ENCODE results near the gene PIP4K2C. TPM values are rescaled to one million over a fixed set of nuclear protein-coding genes. Genes with fewer than 3 reads are reported as not detected.

The PIP4K2C gene
- total RNA-seq, 2 experiments from 2014 or later, result 15.1 to 17.3 TPM

- ATAC-seq (ENCODE audit: poor library complexity), result no peak
- Histone ChIP-seq H3K4me3 (ENCODE audit: low read length) (no peak overlapping the region), H3K27ac (ENCODE audit: low read depth in 1 of 2, low read length in 2 of 2) (no peak overlapping the region), H3K4me1 (ENCODE audit: insufficient read depth, low read length) (peaks cover 42% of the 10 kb centered on the region), H3K27me3 (ENCODE audit: control insufficient read depth in 1 of 2, insufficient read depth in 2 of 2, low read length in 2 of 2) (peaks cover 8 to 14% of the 10 kb centered on the region in 2 experiments), H3K9me3 (ENCODE audit: control insufficient read depth in 1 of 2, insufficient read depth in 1 of 2, low read length in 2 of 2) (peaks cover 0 to 3% of the 10 kb centered on the region in 2 experiments), H3K36me3 (ENCODE audit: insufficient read depth, low read length) (no peaks in the 10 kb centered on the region)
- Mint-ChIP-seq H3K9me3 (no peaks in the 10 kb centered on the region), H3K36me3 (ENCODE audit: low read depth) (peaks cover 13% of the 10 kb centered on the region), H3K27me3 (peaks cover 20% of the 10 kb centered on the region), H3K4me3 (peak overlapping the region; percentile 4), H3K4me1 (ENCODE audit: low read depth) (peaks cover 43% of the 10 kb centered on the region), H3K27ac (no peak overlapping the region)
- no peak for TF ChIP-seq CTCF (IDR thresholded peaks at IDR 0.05)
- CTCF ChIA-PET, result interaction anchor here (0.9 to 3.9 kb wide), 3 partner anchors 12 to 25 kb away, joined by 3 to 15 read pairs (median 6); partner anchors contain the start of gene B4GALNT1
- intact Hi-C loops (cut with DNase I, micrococcal nuclease), result no loop called here
- no peak for DNase-seq
- POLR2A ChIA-PET, result no interaction called here
These were observed 17.1 kb downstream of the PIP4K2C start for GRCh38 chr12:57607958-57608663.

GRCh38 chr12:57609101-57609780 lies 18.2 kb downstream of the PIP4K2C start:
- Histone ChIP-seq H3K9me3 (ENCODE audit: control insufficient read depth in 1 of 2, insufficient read depth in 1 of 2, low read length in 2 of 2) (peaks cover 0 to 3% of the 10 kb centered on the region in 2 experiments), H3K4me3 (ENCODE audit: low read length) (no peak overlapping the region), H3K27ac (ENCODE audit: low read depth in 1 of 2, low read length in 2 of 2) (no peak overlapping the region), H3K27me3 (ENCODE audit: control insufficient read depth in 1 of 2, insufficient read depth in 2 of 2, low read length in 2 of 2) (peaks cover 8 to 22% of the 10 kb centered on the region in 2 experiments), H3K36me3 (ENCODE audit: insufficient read depth, low read length) (no peaks in the 10 kb centered on the region), H3K4me1 (ENCODE audit: insufficient read depth, low read length) (peaks cover 32% of the 10 kb centered on the region)
- H3K27ac Mint-ChIP-seq, result no peak overlapping the region
- no peak overlapping the region for H3K4me3 Mint-ChIP-seq
- H3K27me3 Mint-ChIP-seq, result peaks cover 31% of the 10 kb centered on the region
- intact Hi-C loops (cut with DNase I, micrococcal nuclease), result no loop called here
- TF ChIP-seq CTCF (IDR thresholded peaks at IDR 0.05), result no peak
- peaks cover 13% of the 10 kb centered on the region for H3K36me3 Mint-ChIP-seq (ENCODE audit: low read depth)
- POLR2A ChIA-PET, result no interaction called here
- no peak for DNase-seq
- peaks cover 32% of the 10 kb centered on the region for H3K4me1 Mint-ChIP-seq (ENCODE audit: low read depth)
- no peak for ATAC-seq (ENCODE audit: poor library complexity)
- CTCF ChIA-PET, result interaction anchor here (2.0 kb wide), 1 partner anchor 11 kb away, joined by 6 read pairs; no protein-coding TSS in a partner anchor
- H3K9me3 Mint-ChIP-seq, result no peaks in the 10 kb centered on the region

GRCh38 chr12:57609781-57610553 lies 19.0 kb downstream of the PIP4K2C start:
- no peak overlapping the region for H3K27ac ChIP-seq (ENCODE audit: low read depth in 1 of 2, low read length in 2 of 2)
- POLR2A ChIA-PET, result interaction anchor here (0.5 to 0.6 kb wide), 2 partner anchors 195 to 926 kb away, joined by 3 read pairs; no protein-coding TSS in a partner anchor
- H3K36me3 Mint-ChIP-seq (ENCODE audit: low read depth), result peaks cover 13% of the 10 kb centered on the region
- H3K27ac Mint-ChIP-seq, result no peak overlapping the region
- H3K27me3 Mint-ChIP-seq, result peaks cover 38% of the 10 kb centered on the region
- peaks cover 27% of the 10 kb centered on the region for H3K4me1 ChIP-seq (ENCODE audit: insufficient read depth, low read length)
- ATAC-seq (ENCODE audit: poor library complexity) (no peak), DNase-seq (no peak)
- CTCF ChIA-PET, result no interaction called here
- H3K4me1 Mint-ChIP-seq (ENCODE audit: low read depth), result peaks cover 26% of the 10 kb centered on the region
- intact Hi-C loops (cut with DNase I, micrococcal nuclease), result no loop called here
- peaks cover 0 to 3% of the 10 kb centered on the region in 2 experiments for H3K9me3 ChIP-seq (ENCODE audit: control insufficient read depth in 1 of 2, insufficient read depth in 1 of 2, low read length in 2 of 2)
- no peaks in the 10 kb centered on the region for H3K36me3 ChIP-seq (ENCODE audit: insufficient read depth, low read length)
- peak overlapping the region; percentile 56 for H3K4me3 ChIP-seq (ENCODE audit: low read length)
- H3K9me3 Mint-ChIP-seq, result no peaks in the 10 kb centered on the region
- TF ChIP-seq CTCF (IDR thresholded peaks at IDR 0.05), result no peak
- peaks cover 12 to 26% of the 10 kb centered on the region in 2 experiments for H3K27me3 ChIP-seq (ENCODE audit: control insufficient read depth in 1 of 2, insufficient read depth in 2 of 2, low read length in 2 of 2)
- H3K4me3 Mint-ChIP-seq, result peak overlapping the region; percentile 86
